ENCODE measurements around the gene CINP.

DNA sequence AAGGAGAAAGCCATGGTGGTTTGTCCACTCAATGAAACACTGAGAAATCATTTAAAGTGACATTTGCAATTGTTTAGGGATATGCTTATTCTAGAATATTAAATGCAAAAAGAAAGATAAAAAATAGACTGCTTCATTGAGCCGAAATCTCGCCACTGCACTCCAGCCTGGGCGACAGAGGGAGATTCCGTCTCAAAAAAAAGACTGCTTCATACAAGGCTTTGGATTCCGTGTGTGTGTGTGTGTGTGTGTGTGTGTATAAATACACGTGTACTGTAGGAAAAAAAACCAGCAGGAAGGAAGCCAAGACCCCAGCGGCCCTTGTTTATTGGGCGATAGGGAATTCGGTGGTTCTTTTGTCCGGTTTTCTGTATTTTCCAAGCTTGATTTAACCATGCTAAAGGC lies 46.4 kb downstream of the CINP start:
- TF ChIP-seq, protein P1, sequence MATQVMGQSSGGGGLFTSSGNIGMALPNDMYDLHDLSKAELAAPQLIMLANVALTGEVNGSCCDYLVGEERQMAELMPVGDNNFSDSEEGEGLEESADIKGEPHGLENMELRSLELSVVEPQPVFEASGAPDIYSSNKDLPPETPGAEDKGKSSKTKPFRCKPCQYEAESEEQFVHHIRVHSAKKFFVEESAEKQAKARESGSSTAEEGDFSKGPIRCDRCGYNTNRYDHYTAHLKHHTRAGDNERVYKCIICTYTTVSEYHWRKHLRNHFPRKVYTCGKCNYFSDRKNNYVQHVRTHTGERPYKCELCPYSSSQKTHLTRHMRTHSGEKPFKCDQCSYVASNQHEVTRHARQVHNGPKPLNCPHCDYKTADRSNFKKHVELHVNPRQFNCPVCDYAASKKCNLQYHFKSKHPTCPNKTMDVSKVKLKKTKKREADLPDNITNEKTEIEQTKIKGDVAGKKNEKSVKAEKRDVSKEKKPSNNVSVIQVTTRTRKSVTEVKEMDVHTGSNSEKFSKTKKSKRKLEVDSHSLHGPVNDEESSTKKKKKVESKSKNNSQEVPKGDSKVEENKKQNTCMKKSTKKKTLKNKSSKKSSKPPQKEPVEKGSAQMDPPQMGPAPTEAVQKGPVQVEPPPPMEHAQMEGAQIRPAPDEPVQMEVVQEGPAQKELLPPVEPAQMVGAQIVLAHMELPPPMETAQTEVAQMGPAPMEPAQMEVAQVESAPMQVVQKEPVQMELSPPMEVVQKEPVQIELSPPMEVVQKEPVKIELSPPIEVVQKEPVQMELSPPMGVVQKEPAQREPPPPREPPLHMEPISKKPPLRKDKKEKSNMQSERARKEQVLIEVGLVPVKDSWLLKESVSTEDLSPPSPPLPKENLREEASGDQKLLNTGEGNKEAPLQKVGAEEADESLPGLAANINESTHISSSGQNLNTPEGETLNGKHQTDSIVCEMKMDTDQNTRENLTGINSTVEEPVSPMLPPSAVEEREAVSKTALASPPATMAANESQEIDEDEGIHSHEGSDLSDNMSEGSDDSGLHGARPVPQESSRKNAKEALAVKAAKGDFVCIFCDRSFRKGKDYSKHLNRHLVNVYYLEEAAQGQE (IDR thresholded peaks at IDR 0.05; ENCODE audit: insufficient read depth in 1 of 2, low read depth in 2 of 2, low read length in 2 of 2), result no peak
- TF ChIP-seq POLR2AphosphoS5 (IDR thresholded peaks at IDR 0.05; ENCODE audit: low read depth, low read length) (no peak), TAF1 (IDR thresholded peaks at IDR 0.05; ENCODE audit: borderline replicate concordance, insufficient read depth, low read length) (no peak), SIN3A (IDR thresholded peaks at IDR 0.05; ENCODE audit: borderline replicate concordance, insufficient read depth, low read length) (no peak)

All from PFSK-1 (cell line).